ENCODE data around the gene IL21R.
"Not testable (repeated sequence)": the region's sequence is repeated elsewhere in the genome, so short reads cannot be mapped to it uniquely, and the experiment has no call there.

IL21R gene

GRCh38 chr16:27427538-27427937, 25.6 kb downstream of the IL21R start:
- no peak for DNase-seq (ENCODE audit: low spot score)

- DNase-seq (ENCODE audit: low spot score) = no peak
Observed at GRCh38 chr16:27428026-27428785, 26.2 kb downstream of the IL21R start.

GRCh38 chr16:27429330-27429871, 27.4 kb downstream of the IL21R start:
- DNase-seq (ENCODE audit: low spot score) = no peak

GRCh38 chr16:27429981-27430441, 28.0 kb downstream of the IL21R start:
- no peak for DNase-seq (ENCODE audit: low spot score)

- DNase-seq (ENCODE audit: low spot score) = no peak
Observed at GRCh38 chr16:27430512-27430911, 28.5 kb downstream of the IL21R start.

GRCh38 chr16:27430923-27431484, 29.0 kb downstream of the IL21R start:
- peak; percentile 42 for DNase-seq (ENCODE audit: low spot score)

GRCh38 chr16:27431773-27432532, 30.0 kb downstream of the IL21R start:
- no peak for DNase-seq (ENCODE audit: low spot score)

GRCh38 chr16:27432558-27432957, 30.6 kb downstream of the IL21R start:
- DNase-seq (ENCODE audit: low spot score) = peak; percentile 35

- not testable (repeated sequence) for DNase-seq (ENCODE audit: low spot score)
Observed at GRCh38 chr16:27433191-27433590, 31.2 kb downstream of the IL21R start.

- DNase-seq (ENCODE audit: low spot score) = no peak
Observed at GRCh38 chr16:27433636-27434035, 31.7 kb downstream of the IL21R start.

- DNase-seq (ENCODE audit: low spot score) = no peak
Observed at GRCh38 chr16:27434141-27435051, 32.4 kb downstream of the IL21R start.

- not testable (repeated sequence) for DNase-seq (ENCODE audit: low spot score)
Observed at GRCh38 chr16:27435146-27435545, 33.2 kb downstream of the IL21R start.

GRCh38 chr16:27436065-27436464, 34.1 kb downstream of the IL21R start:
- DNase-seq (ENCODE audit: low spot score) = no peak

GRCh38 chr16:27436921-27437650, 35.1 kb downstream of the IL21R start:
- no peak for DNase-seq (ENCODE audit: low spot score)

- no peak for DNase-seq (ENCODE audit: low spot score)
Observed at GRCh38 chr16:27437946-27438345, 36.0 kb downstream of the IL21R start.

- DNase-seq (ENCODE audit: low spot score) = no peak
Observed at GRCh38 chr16:27439271-27440018, 37.5 kb downstream of the IL21R start.

GRCh38 chr16:27441276-27441675, 39.3 kb downstream of the IL21R start:
- no peak for DNase-seq (ENCODE audit: low spot score)

- no peak for DNase-seq (ENCODE audit: low spot score)
Observed at GRCh38 chr16:27441998-27442397, 40.0 kb downstream of the IL21R start.

- DNase-seq (ENCODE audit: low spot score) = no peak
Observed at GRCh38 chr16:27444015-27444414, 42.0 kb downstream of the IL21R start.

GRCh38 chr16:27444470-27444869, 42.5 kb downstream of the IL21R start:
- DNase-seq (ENCODE audit: low spot score) = no peak

All from kidney capillary endothelial cell (primary cell).